HG03521 (cell line): ENCODE measurements around the gene SPSB2.

ENCODE experiments used
- ATAC-seq: cut with Tn5 transposase; IDR thresholded peaks from one replicate; pipeline ENCODE4 v1.9.1; 2021; ENCODE audit warnings: mild to moderate bottlenecking, moderate library complexity; ENCODE audit not compliant: unreplicated experiment

Gene SPSB2

GRCh38 chr12:6834254-6834653 lies 38.8 kb downstream of the SPSB2 start:
- no peak for ATAC-seq

GRCh38 chr12:6833189-6833890 lies 39.8 kb downstream of the SPSB2 start:
- no peak for ATAC-seq

GRCh38 chr12:6832125-6832524 lies 41.0 kb downstream of the SPSB2 start:
- no peak for ATAC-seq

GRCh38 chr12:6831450-6831995 lies 41.6 kb downstream of the SPSB2 start:
- no peak for ATAC-seq

GRCh38 chr12:6830999-6831398 lies 42.1 kb downstream of the SPSB2 start:
- ATAC-seq: no peak

- ATAC-seq: no peak
Observed at GRCh38 chr12:6830286-6830890, 42.7 kb downstream of the SPSB2 start.

GRCh38 chr12:6829536-6830220 lies 43.4 kb downstream of the SPSB2 start:
- ATAC-seq: no peak

- ATAC-seq: no peak
Observed at GRCh38 chr12:6828781-6829535, 44.1 kb downstream of the SPSB2 start.

GRCh38 chr12:6827982-6828780 lies 44.9 kb downstream of the SPSB2 start, which contains the start of gene P3H3:
Gene P3H3, plus strand, starts transcription at chr12:6828407. Its CDS starts 34 bp downstream, at chr12:6828441.
- no peak for ATAC-seq

- ATAC-seq: no peak
Observed at GRCh38 chr12:6827437-6827911, 45.6 kb downstream of the SPSB2 start.

GRCh38 chr12:6826734-6827436 lies 46.2 kb downstream of the SPSB2 start:
- no peak for ATAC-seq

GRCh38 chr12:6826125-6826733 lies 46.9 kb downstream of the SPSB2 start:
- no peak for ATAC-seq

GRCh38 chr12:6825398-6826124 lies 47.5 kb downstream of the SPSB2 start:
- no peak for ATAC-seq

GRCh38 chr12:6824901-6825381 lies 48.2 kb downstream of the SPSB2 start:
- no peak for ATAC-seq

- ATAC-seq: no peak
Observed at GRCh38 chr12:6824085-6824775, 48.9 kb downstream of the SPSB2 start.

GRCh38 chr12:6823182-6824084 lies 49.7 kb downstream of the SPSB2 start:
- ATAC-seq: no peak
